Tibial nerve (tissue), 3 donors: ENCODE data around the gene TTC32.

Source experiments
- CTCF ChIP-seq, 5 experiments: fragments of 200-600 bp in 3 of 5; fragments of 450-650 bp in 2 of 5; sonication (generic) in 3 of 5; IDR thresholded peaks; one replicate each; pipeline ENCODE4 v1.5.1; 2016 to 2019; ENCODE audit warnings: antibody characterized with exemption in 5 of 5, mild to moderate bottlenecking in 3 of 5, moderate library complexity in 2 of 5
- POLR2A ChIP-seq, 2 donors: fragments of 450-650 bp; IDR thresholded peaks; one replicate each; pipeline ENCODE4 v1.6.1; 2017; ENCODE audit warnings: antibody characterized with exemption in 2 of 2, mild to moderate bottlenecking in 2 of 2, moderate library complexity in 2 of 2

- TF ChIP-seq CTCF (IDR thresholded peaks at IDR 0.05) = no peak
- TF ChIP-seq POLR2A (IDR thresholded peaks at IDR 0.05) = no peak
These were observed 8.2 kb downstream of the TTC32 start for GRCh38 chr2:19893520-19894133.
